NCI-H226 (cell line): Measurements from ENCODE around the gene HERC2.
A peak's percentile ranks its signal among the peaks of the same experiment; 100 is the strongest.
"Not testable (repeated sequence)": the region's sequence is repeated elsewhere in the genome, so short reads cannot be mapped to it uniquely, and the experiment has no call there.

Experiments used
- DNase-seq: peaks from one replicate; pipeline ENCODE4 v3.0.0-alpha.2; 2015

Gene HERC2

GRCh38 chr15:28125673-28126651 lies 196.0 kb downstream of the HERC2 start:
- no peak for DNase-seq

GRCh38 chr15:28124841-28125240 lies 197.1 kb downstream of the HERC2 start:
- no peak for DNase-seq

- DNase-seq: peak; percentile 1
Observed at GRCh38 chr15:28123408-28124023, 198.5 kb downstream of the HERC2 start.

GRCh38 chr15:28122038-28122949 lies 199.7 kb downstream of the HERC2 start:
- no peak for DNase-seq

GRCh38 chr15:28121577-28121976 lies 200.4 kb downstream of the HERC2 start:
- DNase-seq: not testable (repeated sequence)

GRCh38 chr15:28120359-28120640 lies 201.7 kb downstream of the HERC2 start:
- no peak for DNase-seq

- no peak for DNase-seq
Observed at GRCh38 chr15:28118531-28118930, 203.4 kb downstream of the HERC2 start.

GRCh38 chr15:28118083-28118482 lies 203.9 kb downstream of the HERC2 start:
- no peak for DNase-seq

- no peak for DNase-seq
Observed at GRCh38 chr15:28117432-28117990, 204.5 kb downstream of the HERC2 start.

- no peak for DNase-seq
Observed at GRCh38 chr15:28116521-28117431, 205.2 kb downstream of the HERC2 start.

- DNase-seq: no peak
Observed at GRCh38 chr15:28115871-28116270, 206.1 kb downstream of the HERC2 start.

GRCh38 chr15:28114721-28115622 lies 207.0 kb downstream of the HERC2 start:
- DNase-seq: no peak

GRCh38 chr15:28114114-28114455 lies 207.9 kb downstream of the HERC2 start:
- no peak for DNase-seq

- DNase-seq: no peak
Observed at GRCh38 chr15:28113394-28114113, 208.4 kb downstream of the HERC2 start.

- DNase-seq: no peak
Observed at GRCh38 chr15:28112962-28113361, 209.0 kb downstream of the HERC2 start.

GRCh38 chr15:28112101-28112760 lies 209.7 kb downstream of the HERC2 start:
- DNase-seq: no peak

GRCh38 chr15:28111543-28111942 lies 210.4 kb downstream of the HERC2 start:
- no peak for DNase-seq

GRCh38 chr15:28110481-28110881 lies 211.5 kb downstream of the HERC2 start:
- DNase-seq: no peak

GRCh38 chr15:28109626-28110455 lies 212.1 kb downstream of the HERC2 start:
- no peak for DNase-seq
